CD14-positive monocyte (primary cell): Measurements from ENCODE around the gene ARHGAP35. TPM values are rescaled to one million over a fixed set of nuclear protein-coding genes. Genes with fewer than 3 reads are reported as not detected.

Experiments used
- DNase-seq, 3 donors: peaks; one replicate each; pipeline ENCODE4 v3.0.0-alpha.2; 2011 to 2022
- H2AFZ ChIP-seq: 2 replicates; pipeline ENCODE4 v1.6.0; 2012; ENCODE audit warnings: mild to moderate bottlenecking, low read depth, low read length, inconsistent platforms; ENCODE audit not compliant: insufficient read depth, poor library complexity, severe bottlenecking
- H3K27ac ChIP-seq, 2 donors: 1 replicate in 1 of 2; 2 replicates in 1 of 2; pipeline ENCODE4 v1.5.1; 2012 to 2013; ENCODE audit warnings: low read length in 2 of 2, control low read depth in 1 of 2, inconsistent platforms in 1 of 2, low read depth in 1 of 2, mild to moderate bottlenecking in 1 of 2
- H3K27me3 ChIP-seq, 2 donors: one replicate each; pipeline versions ENCODE4 v1.6.0 to v1.6.1; 2011 to 2013; ENCODE audit warnings: low read length in 2 of 2; ENCODE audit not compliant: control insufficient read depth in 2 of 2, insufficient read depth in 2 of 2
- H3K36me3 ChIP-seq, 2 donors: replicated peaks in 1 of 2; 1 replicate in 1 of 2; 2 replicates in 1 of 2; pipeline versions ENCODE4 v1.5.1 to v1.6.1; 2012 to 2013; ENCODE audit warnings: low read length in 2 of 2, control low read depth in 1 of 2, inconsistent platforms in 1 of 2, mild to moderate bottlenecking in 1 of 2; ENCODE audit not compliant: insufficient read depth in 2 of 2, control insufficient read depth in 1 of 2
- H3K4me1 ChIP-seq, 2 donors: 1 replicate in 1 of 2; 2 replicates in 1 of 2; pipeline versions ENCODE4 v1.5.1 to v1.6.1; 2012 to 2013; ENCODE audit warnings: low read length in 2 of 2, control low read depth in 1 of 2, inconsistent platforms in 1 of 2, mild to moderate bottlenecking in 1 of 2, moderate library complexity in 1 of 2; ENCODE audit not compliant: insufficient read depth in 2 of 2, control insufficient read depth in 1 of 2
- H3K4me2 ChIP-seq: replicated peaks from 2 replicates; pipeline ENCODE3; 2012; ENCODE audit warnings: low read length, moderate library complexity, mild to moderate bottlenecking; ENCODE audit not compliant: poor library complexity, severe bottlenecking; ENCODE audit errors: extremely low read depth
- H3K4me3 ChIP-seq, 3 experiments: fragments of 200-600 bp in 1 of 3; sonication (generic) in 1 of 3; replicated peaks in 1 of 3; 1 replicate in 2 of 3; 2 replicates in 1 of 3; pipeline ENCODE4 v1.5.1; 2011 to 2013; ENCODE audit warnings: low read length in 3 of 3, mild to moderate bottlenecking in 3 of 3, control low read depth in 2 of 3, low read depth in 2 of 3, inconsistent platforms in 1 of 3, moderate library complexity in 1 of 3
- H3K79me2 ChIP-seq: 2 replicates; pipeline ENCODE4 v1.6.0; 2012; ENCODE audit warnings: mild to moderate bottlenecking, control low read depth, inconsistent platforms, low read length, moderate library complexity; ENCODE audit not compliant: insufficient read depth
- H3K9ac ChIP-seq: 2 replicates; pipeline ENCODE4 v1.6.0; 2017; ENCODE audit warnings: low read length, mild to moderate bottlenecking; ENCODE audit not compliant: insufficient read depth, poor library complexity, severe bottlenecking
- H3K9me3 ChIP-seq, 2 donors: replicated peaks in 1 of 2; 1 replicate in 1 of 2; 2 replicates in 1 of 2; pipeline versions ENCODE4 v1.5.1 to v1.6.1; 2012 to 2013; ENCODE audit warnings: low read length in 2 of 2, control low read depth in 1 of 2; ENCODE audit not compliant: control insufficient read depth in 1 of 2, insufficient read depth in 1 of 2
- H4K20me1 ChIP-seq: 2 replicates; pipeline ENCODE4 v1.6.0; 2012; ENCODE audit warnings: mild to moderate bottlenecking, low read length, control low read depth, moderate library complexity; ENCODE audit not compliant: insufficient read depth
- H3K27ac Mint-ChIP-seq, 7 donors: one replicate each; pipeline ENCODE4 v1.8.0; 2020; ENCODE audit warnings: mild to moderate bottlenecking in 7 of 7, mixed read lengths in 7 of 7, moderate library complexity in 6 of 7, inconsistent platforms in 2 of 7
- H3K27me3 Mint-ChIP-seq, 3 donors: one replicate each; pipeline ENCODE4 v1.8.0; 2021 to 2022; ENCODE audit warnings: low read depth in 3 of 3, mild to moderate bottlenecking in 3 of 3, mixed read lengths in 3 of 3, moderate library complexity in 3 of 3, inconsistent platforms in 1 of 3
- H3K36me3 Mint-ChIP-seq, 2 donors: one replicate each; pipeline ENCODE4 v1.8.0; 2020; ENCODE audit warnings: mixed read lengths in 2 of 2, inconsistent platforms in 1 of 2, mild to moderate bottlenecking in 1 of 2
- H3K4me1 Mint-ChIP-seq: one replicate; pipeline ENCODE4 v1.8.0; 2020; ENCODE audit warnings: mild to moderate bottlenecking, mixed read lengths
- H3K4me3 Mint-ChIP-seq, 2 donors: one replicate each; pipeline ENCODE4 v1.8.0; 2020; ENCODE audit warnings: mild to moderate bottlenecking in 2 of 2, mixed read lengths in 2 of 2, moderate library complexity in 1 of 2
- H3K9me3 Mint-ChIP-seq, 7 donors: one replicate each; pipeline ENCODE4 v1.8.0; 2020 to 2022; ENCODE audit warnings: mixed read lengths in 7 of 7, mild to moderate bottlenecking in 6 of 7, moderate library complexity in 6 of 7, inconsistent platforms in 2 of 7
- WGBS: methylation state at CpG from one replicate; pipeline ENCODE4 v1.1.5; 2013; ENCODE audit warnings: missing lambda C conversion rate; ENCODE audit not compliant: insufficient coverage; 5-methylcytosine and 5-hydroxymethylcytosine counted together
- intact Hi-C, 2 donors: fragments of 100-400 bp; cut with micrococcal nuclease; formaldehyde crosslinking; loops; one replicate each; pipeline versions ENCODE4 v1.15.0 to v1.15.1; 2023
- polyA plus RNA-seq, 3 donors: library from polyadenylated mRNA; depleted of rRNA in 1 of 3; unstranded in 2 of 3; stranded (reverse) in 1 of 3; fragments of 300-500 nt in 2 of 3; fragments of >200 nt in 1 of 3; fragmentation: Illumina TruSeq in 2 of 3; gene quantifications; 1 replicate in 2 of 3; 2 replicates in 1 of 3; pipeline ENCODE4 v1.2.3, GENCODE V29; 2012 to 2021
- TF ChIP-seq, protein P1 (sequence below): fragments of 200-600 bp; IDR thresholded peaks from one replicate; pipeline ENCODE4 v1.8.0; 2022; ENCODE audit warnings: antibody characterized with exemption, mild to moderate bottlenecking

The ARHGAP35 gene
- polyA plus RNA-seq, 3 donors = 1.5 to 7.6 (median 2.0) TPM

DNA sequence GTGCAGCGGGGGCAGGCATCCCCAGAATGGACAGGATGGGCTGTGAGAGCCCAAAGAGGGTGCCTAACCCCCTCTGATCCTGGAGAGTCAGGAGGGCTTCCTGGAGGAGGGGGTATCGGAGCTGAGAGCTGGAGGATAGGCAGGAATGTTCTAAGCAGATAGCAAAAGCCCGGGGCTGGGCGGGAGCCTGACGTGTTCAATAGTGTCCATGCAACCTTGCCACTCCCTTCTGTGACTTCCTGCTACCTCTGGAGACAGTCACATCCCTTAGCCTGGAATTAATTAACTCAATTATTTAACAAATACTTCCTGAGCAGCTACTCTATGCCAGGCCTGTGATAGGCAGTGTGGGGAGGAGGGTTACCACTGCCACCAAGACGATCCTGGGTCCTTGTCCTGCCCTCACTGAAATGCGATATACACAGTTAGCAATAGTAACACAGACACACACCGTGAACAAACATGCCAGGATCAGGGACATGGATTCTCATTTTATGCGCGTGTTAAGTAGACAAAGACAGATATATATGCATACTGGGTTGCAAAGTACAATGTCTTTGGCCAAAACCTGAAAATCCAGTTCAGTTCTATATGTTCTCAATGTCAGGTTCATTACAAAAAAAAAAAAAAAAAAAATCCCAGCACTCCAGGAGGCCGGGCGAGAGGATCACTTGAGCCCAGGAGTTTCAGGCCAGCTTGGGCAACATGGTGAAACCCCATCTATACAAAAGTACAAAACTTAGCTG, 20.9 kb upstream of the ARHGAP35 start:
- peaks cover 3% of the 10 kb centered on the region for H3K79me2 ChIP-seq
- H3K4me2 ChIP-seq = no peak overlapping the region
- no peaks in the 10 kb centered on the region for H3K9me3 ChIP-seq
- no peak overlapping the region for H3K27ac ChIP-seq
- no peaks in the 10 kb centered on the region for H3K27me3 ChIP-seq
- H3K9ac ChIP-seq = no peak overlapping the region
- Mint-ChIP-seq H3K27me3 (no peaks in the 10 kb centered on the region), H3K4me1 (peaks cover 5% of the 10 kb centered on the region), H3K4me3 (no peak overlapping the region), H3K27ac (peak overlapping the region in 2 of 7 donors; percentile 21 to 52), H3K36me3 (peaks cover 56 to 76% of the 10 kb centered on the region in 2 donors), H3K9me3 (peaks cover 0 to 1% (median 0%) of the 10 kb centered on the region in 7 donors)
- no peak overlapping the region for H2AFZ ChIP-seq
- intact Hi-C loops = loop anchor here (1.0 to 5.0 kb wide), 3 partner anchors 63 to 83 kb away; no protein-coding TSS in a partner anchor
- no peaks in the 10 kb centered on the region for H3K4me1 ChIP-seq
- TF ChIP-seq, protein P1, sequence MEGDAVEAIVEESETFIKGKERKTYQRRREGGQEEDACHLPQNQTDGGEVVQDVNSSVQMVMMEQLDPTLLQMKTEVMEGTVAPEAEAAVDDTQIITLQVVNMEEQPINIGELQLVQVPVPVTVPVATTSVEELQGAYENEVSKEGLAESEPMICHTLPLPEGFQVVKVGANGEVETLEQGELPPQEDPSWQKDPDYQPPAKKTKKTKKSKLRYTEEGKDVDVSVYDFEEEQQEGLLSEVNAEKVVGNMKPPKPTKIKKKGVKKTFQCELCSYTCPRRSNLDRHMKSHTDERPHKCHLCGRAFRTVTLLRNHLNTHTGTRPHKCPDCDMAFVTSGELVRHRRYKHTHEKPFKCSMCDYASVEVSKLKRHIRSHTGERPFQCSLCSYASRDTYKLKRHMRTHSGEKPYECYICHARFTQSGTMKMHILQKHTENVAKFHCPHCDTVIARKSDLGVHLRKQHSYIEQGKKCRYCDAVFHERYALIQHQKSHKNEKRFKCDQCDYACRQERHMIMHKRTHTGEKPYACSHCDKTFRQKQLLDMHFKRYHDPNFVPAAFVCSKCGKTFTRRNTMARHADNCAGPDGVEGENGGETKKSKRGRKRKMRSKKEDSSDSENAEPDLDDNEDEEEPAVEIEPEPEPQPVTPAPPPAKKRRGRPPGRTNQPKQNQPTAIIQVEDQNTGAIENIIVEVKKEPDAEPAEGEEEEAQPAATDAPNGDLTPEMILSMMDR = no peak
- 89% methylated on average over 6 of the region's 12 CpGs for WGBS
- peaks cover 56 to 81% of the 10 kb centered on the region in 2 donors for H3K36me3 ChIP-seq
- H4K20me1 ChIP-seq = peaks cover 25% of the 10 kb centered on the region
- DNase-seq = no peak
- no peak overlapping the region for H3K4me3 ChIP-seq

- H3K4me3 Mint-ChIP-seq = no peak overlapping the region
- no peaks in the 10 kb centered on the region for H3K27me3 Mint-ChIP-seq
- H3K36me3 Mint-ChIP-seq = peaks cover 56 to 78% of the 10 kb centered on the region in 2 donors
- WGBS = 6% methylated on average over 9 of the region's 13 CpGs
- H3K9me3 ChIP-seq = no peaks in the 10 kb centered on the region
- no peak overlapping the region for H3K9ac ChIP-seq
- H3K79me2 ChIP-seq = peaks cover 3% of the 10 kb centered on the region
- DNase-seq = peak; percentile 47 to 70 (median 61)
- no peak overlapping the region for H3K27ac ChIP-seq
- H3K36me3 ChIP-seq = peaks cover 56 to 78% of the 10 kb centered on the region in 2 donors
- H3K27ac Mint-ChIP-seq = peak overlapping the region in 3 of 7 donors; percentile 21 to 65 (median 52)
- no peaks in the 10 kb centered on the region for H3K27me3 ChIP-seq
- peaks cover 25% of the 10 kb centered on the region for H4K20me1 ChIP-seq
- H3K4me1 Mint-ChIP-seq = peaks cover 6% of the 10 kb centered on the region
- H3K4me2 ChIP-seq = no peak overlapping the region
- H3K9me3 Mint-ChIP-seq = peaks cover 0 to 1% (median 0%) of the 10 kb centered on the region in 7 donors
- TF ChIP-seq, protein P1 = peak; percentile 78
- peaks cover 1% of the 10 kb centered on the region in 2 donors for H3K4me1 ChIP-seq
- H3K4me3 ChIP-seq = no peak overlapping the region
- no peak overlapping the region for H2AFZ ChIP-seq
- intact Hi-C loops = loop anchor here (1.0 to 5.0 kb wide), 3 partner anchors 63 to 83 kb away; no protein-coding TSS in a partner anchor
These were observed 20.3 kb upstream of the ARHGAP35 start for GRCh38 chr19:46840498-46840942.
